ENCODE results near the gene MACF1. TPM values are rescaled to one million over a fixed set of nuclear protein-coding genes. Genes with fewer than 3 reads are reported as not detected.
A peak's percentile ranks its signal among the peaks of the same experiment; 100 is the strongest.

MACF1 gene
- total RNA-seq, 1 donor from 2014 or later, result 431 TPM

GRCh38 chr1:39243302-39243701 is 38.8 kb downstream of the MACF1 start:
- Mint-ChIP-seq H3K4me3 (ENCODE audit: unreplicated experiment) (no peak overlapping the region), H3K36me3 (ENCODE audit: unreplicated experiment) (peaks cover 5% of the 10 kb centered on the region), H3K27ac (ENCODE audit: unreplicated experiment) (no peak overlapping the region), H3K27me3 (ENCODE audit: unreplicated experiment) (no peaks in the 10 kb centered on the region), H3K4me1 (ENCODE audit: unreplicated experiment) (peaks cover 6% of the 10 kb centered on the region), H3K9me3 (ENCODE audit: unreplicated experiment) (no peaks in the 10 kb centered on the region)
- no peak for TF ChIP-seq CTCF (IDR thresholded peaks at IDR 0.05)
- no peak for DNase-seq (ENCODE audit: extremely low spot score, unreplicated experiment)

- Mint-ChIP-seq H3K27ac (ENCODE audit: unreplicated experiment) (no peak overlapping the region), H3K27me3 (ENCODE audit: unreplicated experiment) (no peaks in the 10 kb centered on the region), H3K4me3 (ENCODE audit: unreplicated experiment) (no peak overlapping the region), H3K4me1 (ENCODE audit: unreplicated experiment) (no peaks in the 10 kb centered on the region), H3K9me3 (ENCODE audit: unreplicated experiment) (no peaks in the 10 kb centered on the region), H3K36me3 (ENCODE audit: unreplicated experiment) (peaks cover 18% of the 10 kb centered on the region)
- DNase-seq (ENCODE audit: extremely low spot score, unreplicated experiment), result no peak
- no peak for TF ChIP-seq CTCF (IDR thresholded peaks at IDR 0.05)
These were observed 46.2 kb downstream of the MACF1 start for GRCh38 chr1:39250460-39251240.

- H3K9me3 Mint-ChIP-seq (ENCODE audit: unreplicated experiment), result no peaks in the 10 kb centered on the region
- DNase-seq (ENCODE audit: extremely low spot score, unreplicated experiment), result no peak
- peaks cover 21% of the 10 kb centered on the region for H3K36me3 Mint-ChIP-seq (ENCODE audit: unreplicated experiment)
- no peak overlapping the region for H3K27ac Mint-ChIP-seq (ENCODE audit: unreplicated experiment)
- no peaks in the 10 kb centered on the region for H3K27me3 Mint-ChIP-seq (ENCODE audit: unreplicated experiment)
- peaks cover 3% of the 10 kb centered on the region for H3K4me1 Mint-ChIP-seq (ENCODE audit: unreplicated experiment)
- no peak overlapping the region for H3K4me3 Mint-ChIP-seq (ENCODE audit: unreplicated experiment)
- no peak for TF ChIP-seq CTCF (IDR thresholded peaks at IDR 0.05)
These were observed 50.7 kb downstream of the MACF1 start for GRCh38 chr1:39255222-39255621.

- no peak for DNase-seq (ENCODE audit: extremely low spot score, unreplicated experiment)
- peak; percentile 79 for TF ChIP-seq CTCF (IDR thresholded peaks at IDR 0.05)
- Mint-ChIP-seq H3K27me3 (ENCODE audit: unreplicated experiment) (no peaks in the 10 kb centered on the region), H3K27ac (ENCODE audit: unreplicated experiment) (peak overlapping the region; percentile 52), H3K36me3 (ENCODE audit: unreplicated experiment) (peaks cover 10% of the 10 kb centered on the region), H3K4me1 (ENCODE audit: unreplicated experiment) (peaks cover 27% of the 10 kb centered on the region), H3K9me3 (ENCODE audit: unreplicated experiment) (no peaks in the 10 kb centered on the region), H3K4me3 (ENCODE audit: unreplicated experiment) (no peak overlapping the region)
These were observed 53.8 kb downstream of the MACF1 start for GRCh38 chr1:39258146-39258924.

GRCh38 chr1:39258925-39259244 is 54.4 kb downstream of the MACF1 start:
- no peak for TF ChIP-seq CTCF (IDR thresholded peaks at IDR 0.05)
- peaks cover 10% of the 10 kb centered on the region for H3K36me3 Mint-ChIP-seq (ENCODE audit: unreplicated experiment)
- H3K27me3 Mint-ChIP-seq (ENCODE audit: unreplicated experiment), result no peaks in the 10 kb centered on the region
- H3K4me1 Mint-ChIP-seq (ENCODE audit: unreplicated experiment), result peaks cover 29% of the 10 kb centered on the region
- DNase-seq (ENCODE audit: extremely low spot score, unreplicated experiment), result no peak
- H3K4me3 Mint-ChIP-seq (ENCODE audit: unreplicated experiment), result no peak overlapping the region
- H3K9me3 Mint-ChIP-seq (ENCODE audit: unreplicated experiment), result no peaks in the 10 kb centered on the region
- peak overlapping the region; percentile 51 for H3K27ac Mint-ChIP-seq (ENCODE audit: unreplicated experiment)

All from osteocyte (in vitro differentiated cells).